B cell (primary cell): Measurements from ENCODE around the gene ELF1. TPM values are rescaled to one million over a fixed set of nuclear protein-coding genes. Genes with fewer than 3 reads are reported as not detected.
A peak's percentile ranks its signal among the peaks of the same experiment; 100 is the strongest.

Experiments used
- ATAC-seq: fragments of 200-7000 bp; cut with Tn5 transposase; one replicate; pipeline ENCODE4 v1.10.0; 2021; ENCODE audit warnings: low read depth, mild to moderate bottlenecking, moderate number of reproducible peaks, moderate library complexity
- CTCF ChIA-PET: fragments of 350-600 bp; sonication (Branson Sonifier 250); formaldehyde crosslinking; loops from one replicate; lab custom pipeline; 2021; ENCODE audit warnings: antibody characterized with exemption, inconsistent platforms; lab: Charles Lee
- POLR2A ChIA-PET: fragments of 350-600 bp; sonication (Branson Sonifier 250); formaldehyde crosslinking; loops from one replicate; lab custom pipeline; 2021; ENCODE audit warnings: antibody characterized with exemption; lab: Charles Lee
- DNase-seq: peaks from one replicate; pipeline ENCODE4 v3.0.0; 2013
- H2AFZ ChIP-seq: 2 replicates; pipeline ENCODE4 v1.6.1; 2012; ENCODE audit warnings: mild to moderate bottlenecking, low read depth, low read length; ENCODE audit not compliant: insufficient read depth, poor library complexity, severe bottlenecking
- H3K27ac ChIP-seq, 2 donors: 1 replicate in 1 of 2; 2 replicates in 1 of 2; pipeline ENCODE4 v1.5.1; 2012 to 2013; ENCODE audit warnings: low read length in 2 of 2, mild to moderate bottlenecking in 2 of 2, moderate library complexity in 1 of 2
- H3K27me3 ChIP-seq, 4 experiments: fragments of 200-600 bp in 1 of 4; sonication (generic) in 1 of 4; replicated peaks in 1 of 4; 1 replicate in 2 of 4; 2 replicates in 2 of 4; pipeline versions ENCODE4 v1.6.1 to v1.7.0; 2013 to 2016; ENCODE audit warnings: low read length in 3 of 4, mild to moderate bottlenecking in 2 of 4, mixed read lengths in 1 of 4, moderate library complexity in 1 of 4; ENCODE audit not compliant: insufficient read depth in 4 of 4, control insufficient read depth in 3 of 4; ENCODE audit errors: control extremely low read depth in 1 of 4
- H3K36me3 ChIP-seq, 2 experiments: replicated peaks in 1 of 2; 1 replicate in 1 of 2; 2 replicates in 1 of 2; pipeline versions ENCODE4 v1.6.1 to v1.7.1; 2013; ENCODE audit warnings: low read length in 1 of 2; ENCODE audit not compliant: insufficient read depth in 2 of 2, control insufficient read depth in 1 of 2; ENCODE audit errors: control extremely low read depth in 1 of 2, extremely low read depth in 1 of 2
- H3K4me1 ChIP-seq, 2 donors: fragments of 200-600 bp in 1 of 2; sonication (generic) in 1 of 2; 1 replicate in 1 of 2; 2 replicates in 1 of 2; pipeline versions ENCODE4 v1.5.1 to v1.6.1; 2013 to 2017; ENCODE audit warnings: low read length in 2 of 2; ENCODE audit not compliant: control insufficient read depth in 2 of 2, insufficient read depth in 2 of 2
- H3K4me2 ChIP-seq: replicated peaks from 2 replicates; pipeline ENCODE3; 2012; ENCODE audit warnings: mild to moderate bottlenecking, low read depth, low read length; ENCODE audit not compliant: poor library complexity, severe bottlenecking
- H3K4me3 ChIP-seq, 5 experiments: fragments of 200-600 bp in 1 of 5; sonication (generic) in 1 of 5; 1 replicate in 3 of 5; 2 replicates in 2 of 5; pipeline versions ENCODE4 v1.5.1 to v1.7.0; 2011 to 2016; ENCODE audit warnings: low read length in 4 of 5, mild to moderate bottlenecking in 4 of 5, low read depth in 2 of 5, control low read depth in 1 of 5, moderate library complexity in 1 of 5; ENCODE audit not compliant: insufficient read depth in 1 of 5; ENCODE audit errors: control extremely low read depth in 1 of 5, extremely low read depth in 1 of 5
- H3K79me2 ChIP-seq: fragments of 200-600 bp; sonication (generic); one replicate; pipeline ENCODE4 v1.6.0; 2016; ENCODE audit warnings: low read length; ENCODE audit not compliant: control insufficient read depth, insufficient read depth
- H3K9ac ChIP-seq: fragments of 200-600 bp; sonication (generic); 2 replicates; pipeline ENCODE4 v1.6.1; 2017; ENCODE audit warnings: mild to moderate bottlenecking, low read length, moderate library complexity
- H3K9me3 ChIP-seq, 3 donors: one replicate each; pipeline versions ENCODE4 v1.6.1 to v1.7.1; 2013; ENCODE audit warnings: low read length in 2 of 3; ENCODE audit not compliant: control insufficient read depth in 2 of 3, insufficient read depth in 1 of 3; ENCODE audit errors: control extremely low read depth in 1 of 3
- H4K20me1 ChIP-seq: 2 replicates; pipeline ENCODE4 v1.6.0; 2012; ENCODE audit warnings: mild to moderate bottlenecking, low read length; ENCODE audit not compliant: insufficient read depth, control insufficient read depth, poor library complexity, severe bottlenecking
- H3K27ac Mint-ChIP-seq: one replicate; pipeline ENCODE4 v1.8.0; 2021; ENCODE audit warnings: mixed read lengths
- H3K27me3 Mint-ChIP-seq: one replicate; pipeline ENCODE4 v1.8.0; 2021; ENCODE audit warnings: mixed read lengths
- H3K4me1 Mint-ChIP-seq: one replicate; pipeline ENCODE4 v1.8.0; 2021; ENCODE audit warnings: mixed read lengths
- H3K4me3 Mint-ChIP-seq: one replicate; pipeline ENCODE4 v1.8.0; 2021; ENCODE audit warnings: mixed read lengths
- H3K9me3 Mint-ChIP-seq: one replicate; pipeline ENCODE4 v1.8.0; 2022; ENCODE audit warnings: mixed read lengths; ENCODE audit not compliant: insufficient read depth
- CTCF ChIP-seq: fragments of 200-600 bp; IDR thresholded peaks from one replicate; pipeline ENCODE4 v1.8.0; 2022; ENCODE audit warnings: antibody characterized with exemption, mild to moderate bottlenecking
- EZH2 ChIP-seq: IDR thresholded peaks from 2 replicates; pipeline ENCODE4 v1.6.1; 2012; ENCODE audit warnings: borderline replicate concordance, low read depth, mild to moderate bottlenecking, moderate library complexity, low read length; ENCODE audit not compliant: insufficient read depth, poor library complexity, severe bottlenecking
- WGBS: methylation state at CpG from one replicate; pipeline ENCODE4 v1.1.5; 2013; ENCODE audit warnings: missing lambda C conversion rate; ENCODE audit not compliant: insufficient coverage; 5-methylcytosine and 5-hydroxymethylcytosine counted together
- intact Hi-C: fragments of 100-400 bp; cut with micrococcal nuclease; formaldehyde crosslinking; loops from one replicate; pipeline ENCODE4 v1.10.0; 2022
- polyA plus RNA-seq: library from polyadenylated mRNA; depleted of rRNA; stranded (reverse); fragments of >200 nt; gene quantifications from 2 replicates; pipeline ENCODE4 v1.2.3, GENCODE V29; 2012
- total RNA-seq, 2 donors: library from RNA; stranded (reverse); fragments of 120-200 nt in 1 of 2; gene quantifications; 1 replicate in 1 of 2; 2 replicates in 1 of 2; pipeline versions ENCODE4 v1.2.3 to v1.2.4, GENCODE V29; 2013 to 2022

The ELF1 gene
- total and polyA plus RNA-seq, 2 donors (not counting 1 experiment from before 2014, with no cell fraction given) = 62.0 to 186 TPM

- no peak overlapping the region for H3K4me3 Mint-ChIP-seq
- POLR2A ChIA-PET = no interaction called here
- H3K4me1 Mint-ChIP-seq = peaks cover 6% of the 10 kb centered on the region
Measured at GRCh38 chr13:40943073-40943472, 76.0 kb downstream of the ELF1 start.

GRCh38 chr13:40941581-40941980 lies 77.5 kb downstream of the ELF1 start:
- H3K79me2 ChIP-seq = peaks cover 72% of the 10 kb centered on the region
- ATAC-seq (no peak), DNase-seq (no peak)
- H3K27me3 Mint-ChIP-seq = no peaks in the 10 kb centered on the region
- ChIA-PET CTCF (interaction anchor here (1.3 kb wide), 1 partner anchor 111 kb away, joined by 5 read pairs; no protein-coding TSS in a partner anchor), POLR2A (no interaction called here)
- no peak overlapping the region for H3K4me2 ChIP-seq
- no peaks in the 10 kb centered on the region for H3K27me3 ChIP-seq
- no peak overlapping the region for H3K4me3 Mint-ChIP-seq
- H3K4me1 Mint-ChIP-seq = peaks cover 6% of the 10 kb centered on the region
- H3K27ac Mint-ChIP-seq = no peak overlapping the region
- H3K9ac ChIP-seq = no peak overlapping the region
- H4K20me1 ChIP-seq = peaks cover 22% of the 10 kb centered on the region
- intact Hi-C loops = no loop called here
- no peak overlapping the region for H3K27ac ChIP-seq
- no peaks in the 10 kb centered on the region for H3K9me3 Mint-ChIP-seq
- H2AFZ ChIP-seq = no peak overlapping the region
- no peaks in the 10 kb centered on the region for H3K4me1 ChIP-seq
- TF ChIP-seq EZH2 (no peak), CTCF (no peak)
- H3K9me3 ChIP-seq = no peaks in the 10 kb centered on the region
- H3K4me3 ChIP-seq = no peak overlapping the region
- 91% methylated on average over 4 of the region's 5 CpGs for WGBS
- H3K36me3 ChIP-seq = peaks cover 8 to 72% of the 10 kb centered on the region in 2 experiments

More at GRCh38 chr13:40943073-40943472, 76.0 kb downstream of the ELF1 start:
- TF ChIP-seq CTCF (no peak), EZH2 (no peak)
- no peak overlapping the region for H2AFZ ChIP-seq
- peaks cover 8 to 84% of the 10 kb centered on the region in 2 experiments for H3K36me3 ChIP-seq
- H3K79me2 ChIP-seq = peaks cover 73% of the 10 kb centered on the region
- DNase-seq = no peak
- H3K4me1 ChIP-seq = no peaks in the 10 kb centered on the region
- intact Hi-C loops = no loop called here
- no peak overlapping the region for H3K27ac Mint-ChIP-seq
- no peaks in the 10 kb centered on the region for H3K9me3 Mint-ChIP-seq
- CTCF ChIA-PET = no interaction called here
- H3K4me2 ChIP-seq = no peak overlapping the region
- H3K27me3 Mint-ChIP-seq = no peaks in the 10 kb centered on the region
- no peak for ATAC-seq
- no peaks in the 10 kb centered on the region for H3K9me3 ChIP-seq
- peaks cover 20% of the 10 kb centered on the region for H4K20me1 ChIP-seq
- H3K9ac ChIP-seq = no peak overlapping the region
- peak overlapping the region in 1 of 2 donors; percentile 24 for H3K27ac ChIP-seq
- H3K4me3 ChIP-seq = no peak overlapping the region
- no peaks in the 10 kb centered on the region for H3K27me3 ChIP-seq
